GM12873 (cell line): ENCODE data around the gene VAV3.

Source experiments
- TF ChIP-seq, protein P1 (sequence below): IDR thresholded peaks from 2 replicates; pipeline ENCODE4 v1.5.1; 2012; ENCODE audit warnings: low read depth, mild to moderate bottlenecking, moderate library complexity, low read length, control low read depth; ENCODE audit not compliant: insufficient read depth; ENCODE audit errors: missing control alignments

Gene VAV3

DNA sequence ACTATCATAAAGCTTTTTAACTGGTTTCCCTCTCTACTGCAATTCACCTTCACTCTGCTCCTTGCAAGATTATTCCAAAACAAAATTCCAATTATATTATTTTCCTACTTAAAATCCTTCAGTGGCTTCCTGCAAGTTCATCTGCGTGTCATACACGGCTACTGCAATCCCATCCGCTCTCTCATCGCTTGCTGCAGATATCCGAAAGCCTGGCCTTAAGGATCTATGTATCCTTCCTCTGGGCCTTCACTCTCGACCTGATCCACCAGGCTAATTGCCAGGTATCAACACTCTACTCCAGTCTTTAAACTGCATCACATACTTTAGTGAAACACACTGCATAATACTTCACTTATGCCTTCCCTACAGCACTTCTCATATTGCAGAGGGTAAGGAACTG lies 44.0 kb downstream of the VAV3 start:
- TF ChIP-seq, protein P1, sequence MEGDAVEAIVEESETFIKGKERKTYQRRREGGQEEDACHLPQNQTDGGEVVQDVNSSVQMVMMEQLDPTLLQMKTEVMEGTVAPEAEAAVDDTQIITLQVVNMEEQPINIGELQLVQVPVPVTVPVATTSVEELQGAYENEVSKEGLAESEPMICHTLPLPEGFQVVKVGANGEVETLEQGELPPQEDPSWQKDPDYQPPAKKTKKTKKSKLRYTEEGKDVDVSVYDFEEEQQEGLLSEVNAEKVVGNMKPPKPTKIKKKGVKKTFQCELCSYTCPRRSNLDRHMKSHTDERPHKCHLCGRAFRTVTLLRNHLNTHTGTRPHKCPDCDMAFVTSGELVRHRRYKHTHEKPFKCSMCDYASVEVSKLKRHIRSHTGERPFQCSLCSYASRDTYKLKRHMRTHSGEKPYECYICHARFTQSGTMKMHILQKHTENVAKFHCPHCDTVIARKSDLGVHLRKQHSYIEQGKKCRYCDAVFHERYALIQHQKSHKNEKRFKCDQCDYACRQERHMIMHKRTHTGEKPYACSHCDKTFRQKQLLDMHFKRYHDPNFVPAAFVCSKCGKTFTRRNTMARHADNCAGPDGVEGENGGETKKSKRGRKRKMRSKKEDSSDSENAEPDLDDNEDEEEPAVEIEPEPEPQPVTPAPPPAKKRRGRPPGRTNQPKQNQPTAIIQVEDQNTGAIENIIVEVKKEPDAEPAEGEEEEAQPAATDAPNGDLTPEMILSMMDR = no peak

DNA sequence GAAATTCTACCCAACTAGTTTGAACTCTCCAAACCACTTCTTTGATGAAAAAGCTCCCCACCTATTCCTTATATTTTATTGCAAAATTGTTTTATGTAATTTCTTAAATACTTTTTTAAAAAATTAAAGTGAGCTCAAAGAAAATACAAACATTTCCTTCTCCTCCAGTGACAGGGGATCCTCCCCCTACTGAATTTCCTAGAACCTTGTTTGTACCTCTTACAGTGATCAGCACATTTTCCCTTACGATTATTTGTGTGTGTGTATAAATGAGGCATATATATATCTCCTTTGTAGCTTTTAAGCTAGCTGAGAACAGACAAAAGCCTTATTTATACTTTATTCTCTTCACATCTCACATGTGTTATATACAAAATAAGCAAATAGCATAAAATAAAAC lies 44.4 kb downstream of the VAV3 start:
- TF ChIP-seq, protein P1 = no peak

DNA sequence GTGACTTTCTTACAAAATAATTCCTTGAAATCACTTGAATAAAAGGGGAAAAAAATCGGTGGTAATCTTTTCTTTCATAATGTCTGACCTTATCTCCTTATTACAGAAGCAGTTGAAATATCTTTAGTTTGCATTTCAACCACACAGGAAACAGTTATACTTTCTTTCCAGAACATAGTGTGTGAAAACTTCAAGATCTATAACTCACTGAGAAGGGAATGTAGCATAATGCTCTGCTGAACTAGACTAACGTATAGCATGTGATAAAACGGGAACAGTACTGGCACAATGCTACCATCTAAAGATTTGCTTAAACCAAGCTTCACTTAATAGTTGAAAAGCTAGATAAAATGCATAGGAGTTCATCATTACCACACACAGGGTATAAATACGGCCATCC lies 45.0 kb downstream of the VAV3 start:
- TF ChIP-seq, protein P1 = no peak

DNA sequence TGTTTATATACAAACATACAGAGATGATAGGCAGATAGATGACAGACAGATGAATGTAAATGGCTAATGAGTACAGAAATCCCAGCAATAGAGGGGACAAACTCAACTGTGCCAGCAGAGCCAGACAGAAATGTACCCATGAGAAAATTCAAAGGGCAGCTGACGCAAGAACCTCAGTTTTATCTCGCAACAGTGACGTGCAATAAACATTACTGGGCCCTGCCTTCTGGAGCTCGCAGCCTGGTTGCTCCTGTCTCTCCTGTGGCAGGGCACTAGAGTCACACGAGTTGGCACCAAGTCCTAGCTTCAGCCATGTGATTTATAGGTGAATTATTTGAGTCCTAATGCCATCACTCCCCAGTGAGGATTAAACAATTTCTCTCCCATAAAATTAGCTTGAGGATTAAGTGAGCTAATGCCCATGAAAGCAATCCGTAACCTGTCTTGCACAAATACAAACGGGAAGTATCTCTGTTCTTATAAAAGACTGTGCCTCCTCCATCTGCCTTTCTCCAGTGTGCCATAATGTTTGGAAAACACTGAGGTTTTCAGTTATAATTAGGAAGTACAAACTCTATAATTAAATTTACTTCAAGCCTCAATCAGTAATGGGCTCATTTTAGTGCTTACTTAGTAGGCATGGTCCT lies 50.7 kb downstream of the VAV3 start:
- TF ChIP-seq, protein P1 = no peak

DNA sequence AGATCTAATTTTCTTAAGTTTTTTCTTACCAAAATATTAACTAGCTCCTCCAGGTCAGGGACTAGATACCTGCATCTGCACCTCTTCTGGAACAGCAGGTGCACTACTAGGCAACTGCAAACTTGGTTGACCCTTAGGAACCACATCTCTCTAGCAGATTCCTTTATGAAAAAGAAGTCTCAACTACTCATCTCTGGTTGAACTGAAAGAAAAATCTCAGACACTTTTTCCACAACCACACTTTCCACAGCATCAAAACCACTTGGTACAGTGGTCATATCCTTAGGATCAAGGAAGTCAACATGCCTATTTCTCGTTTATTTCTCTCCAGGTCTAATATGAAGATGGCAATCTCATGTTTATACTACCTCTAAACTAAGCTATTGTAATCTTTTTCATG lies 52.3 kb downstream of the VAV3 start:
- TF ChIP-seq, protein P1 = no peak

DNA sequence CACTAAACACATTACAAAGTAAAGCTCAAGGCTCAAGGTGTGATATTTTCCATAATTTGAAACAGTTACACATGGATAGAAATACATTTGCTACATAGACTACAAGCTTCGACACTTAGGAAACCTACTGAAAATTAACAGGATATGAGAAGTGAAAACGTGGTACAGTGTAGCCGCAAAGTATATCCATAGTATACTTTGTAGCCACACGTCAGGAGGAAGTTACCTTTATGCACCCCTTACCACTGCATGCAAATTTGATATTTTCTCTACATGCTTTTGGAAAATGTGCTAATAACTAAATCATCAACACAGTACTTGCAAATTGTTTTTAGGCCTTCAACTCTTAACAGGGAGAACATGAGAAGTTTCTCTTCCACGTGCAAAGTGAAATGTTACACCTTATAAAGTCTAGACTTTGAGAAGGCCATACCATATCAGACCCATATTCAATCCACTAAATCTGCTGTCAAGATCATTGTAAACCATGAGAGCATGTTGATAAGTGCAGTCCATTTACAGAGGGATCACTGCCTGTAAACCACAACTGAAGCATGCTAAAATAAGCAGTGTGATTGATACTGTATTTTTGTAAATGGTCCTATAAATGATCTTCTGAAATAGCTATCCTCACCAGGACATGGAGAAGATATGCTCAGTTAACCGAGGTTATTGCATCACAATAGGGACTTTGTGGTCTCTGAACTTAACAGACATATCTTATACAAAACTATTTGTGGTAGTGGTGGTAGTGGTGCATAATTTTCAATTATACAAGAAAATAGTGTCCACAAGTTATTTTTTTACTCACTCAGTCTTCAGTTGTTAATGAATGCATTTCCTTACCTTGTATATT lies 64.7 kb downstream of the VAV3 start:
- TF ChIP-seq, protein P1 = no peak

DNA sequence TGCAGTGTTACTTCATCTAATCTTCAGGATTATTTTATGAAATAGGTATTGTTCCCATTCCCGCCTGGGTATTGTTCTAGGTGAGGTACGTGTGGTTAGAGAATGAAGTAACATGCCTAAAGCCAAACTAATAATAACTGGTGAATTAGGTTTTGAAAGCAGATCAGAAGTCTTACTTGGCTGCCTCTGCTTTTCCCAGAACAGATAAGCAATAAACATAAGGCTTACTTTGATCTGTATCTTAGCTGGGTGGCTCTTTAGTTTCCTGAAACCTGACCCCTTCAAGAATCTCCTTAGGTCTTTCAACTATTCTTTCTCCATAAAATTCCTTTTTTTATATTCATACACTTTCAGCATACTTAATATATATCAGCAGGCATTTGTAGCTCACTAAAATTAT lies 65.3 kb downstream of the VAV3 start:
- TF ChIP-seq, protein P1 = no peak
